Measurements from ENCODE around the gene FNIP2.

DNA sequence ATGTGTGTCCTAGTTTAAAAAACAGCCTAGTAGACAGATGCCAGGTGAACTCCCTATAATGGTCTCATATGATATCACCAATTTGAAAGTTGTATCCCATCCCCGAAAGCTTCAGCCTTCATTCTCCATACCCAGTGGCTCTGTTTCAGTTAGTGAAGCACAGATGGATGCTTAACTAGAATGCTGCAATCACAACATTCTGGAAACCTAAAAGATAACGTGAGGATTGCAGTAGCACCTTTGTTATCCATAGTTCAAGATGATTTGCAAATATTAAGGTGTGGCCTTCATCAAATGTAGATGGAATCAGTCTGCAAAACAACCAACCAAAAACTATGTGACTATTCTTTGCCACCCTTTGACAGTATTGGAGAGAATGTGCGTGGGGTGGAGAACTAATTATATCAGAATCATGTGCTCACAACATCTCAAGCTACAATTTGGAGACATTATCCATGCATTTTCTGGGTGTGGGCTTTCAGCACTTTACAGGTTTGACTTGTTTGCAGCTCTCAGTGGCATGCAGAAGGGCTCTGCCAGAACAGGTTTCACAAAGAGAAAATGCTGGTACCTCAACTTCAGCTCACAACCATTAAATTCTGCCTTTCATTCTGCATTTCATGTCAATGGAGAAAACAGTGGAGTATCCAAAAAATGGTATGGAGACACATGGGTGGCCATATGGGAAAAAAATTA, 27.4 kb upstream of the FNIP2 start:
- TF ChIP-seq POLR2AphosphoS5 (IDR thresholded peaks at IDR 0.05; ENCODE audit: low read depth, low read length) = no peak
- no peak for TF ChIP-seq POLR2A (IDR thresholded peaks at IDR 0.05; ENCODE audit: low read depth, low read length)

All from GM12891 (cell line).